H1 (cell line): ENCODE results near the gene TMEM14B. TPM values are rescaled to one million over a fixed set of nuclear protein-coding genes. Genes with fewer than 3 reads are reported as not detected.
A peak's percentile ranks its signal among the peaks of the same experiment; 100 is the strongest.

ENCODE experiments used
- CTCF ChIP-seq, 3 experiments: IDR thresholded peaks; 1 replicate in 2 of 3; 2 replicates in 1 of 3; pipeline versions ENCODE4 v1.5.1 to v1.6.1; 2011; ENCODE audit warnings: low read length in 3 of 3, mild to moderate bottlenecking in 3 of 3, inconsistent platforms in 2 of 3, low read depth in 1 of 3, moderate library complexity in 1 of 3; ENCODE audit not compliant: insufficient read depth in 1 of 3; ENCODE audit errors: control extremely low read depth in 1 of 3
- HDAC2 ChIP-seq, 2 experiments: fragments of 300-600 bp in 1 of 2; sonication (generic) in 1 of 2; IDR thresholded peaks; 2 replicates each; pipeline ENCODE4 v1.6.1; 2011 to 2012; ENCODE audit warnings: low read depth in 2 of 2, low read length in 2 of 2, mild to moderate bottlenecking in 2 of 2, moderate library complexity in 2 of 2, borderline replicate concordance in 1 of 2, inconsistent platforms in 1 of 2
- SIX5 ChIP-seq: IDR thresholded peaks from 2 replicates; pipeline ENCODE4 v1.6.1; 2011; ENCODE audit warnings: mild to moderate bottlenecking, low read depth, low read length
- polyA plus RNA-seq, 7 experiments: library from polyadenylated mRNA; depleted of rRNA in 3 of 7; stranded (reverse) in 5 of 7; unstranded in 2 of 7; fragments of >200 nt in 5 of 7; fragments of 200-250 nt in 2 of 7; gene quantifications; 1 replicate in 5 of 7; 2 replicates in 1 of 7; 4 replicates in 1 of 7; pipeline versions ENCODE4 v1.2.1 to v1.2.3, GENCODE V29; 2011 to 2013; ENCODE audit warnings: missing spikeins in 2 of 7, mixed read lengths in 2 of 7
- total RNA-seq: library from RNA; stranded (reverse); fragmentation: NEBNext Ultra II Directional; extraction: Animal tissue kit (Norgen Biotek cat#: 25700); gene quantifications from 2 replicates; pipeline ENCODE4 v1.2.1, GENCODE V29; 2021

The TMEM14B gene
- total and polyA plus RNA-seq, 2 of the 8 experiments (the other 6 are each of a cell fraction or from before 2014, with no cell fraction given): 84.6 to 109 TPM

GRCh38 chr6:10759312-10759839 is 11.8 kb downstream of the TMEM14B start (continued):
- TF ChIP-seq SIX5 (no peak), CTCF (IDR thresholded peaks at IDR 0.05; ENCODE audit: control extremely low read depth in 1 of 3, insufficient read depth in 1 of 3, low read depth in 1 of 3, low read length in 3 of 3) (peak in 2 of 3 experiments; percentile 2 to 62; a peak in 2 of 4 replicates), HDAC2 (IDR thresholded peaks at IDR 0.05; ENCODE audit: borderline replicate concordance in 1 of 2, low read depth in 2 of 2, low read length in 2 of 2) (no peak)
